HG02623 (cell line): ENCODE measurements around the gene FTO.

Experiments used
- ATAC-seq: cut with Tn5 transposase; IDR thresholded peaks from one replicate; pipeline ENCODE4 v1.9.1; 2021; ENCODE audit warnings: moderate library complexity; ENCODE audit not compliant: unreplicated experiment

FTO gene

DNA sequence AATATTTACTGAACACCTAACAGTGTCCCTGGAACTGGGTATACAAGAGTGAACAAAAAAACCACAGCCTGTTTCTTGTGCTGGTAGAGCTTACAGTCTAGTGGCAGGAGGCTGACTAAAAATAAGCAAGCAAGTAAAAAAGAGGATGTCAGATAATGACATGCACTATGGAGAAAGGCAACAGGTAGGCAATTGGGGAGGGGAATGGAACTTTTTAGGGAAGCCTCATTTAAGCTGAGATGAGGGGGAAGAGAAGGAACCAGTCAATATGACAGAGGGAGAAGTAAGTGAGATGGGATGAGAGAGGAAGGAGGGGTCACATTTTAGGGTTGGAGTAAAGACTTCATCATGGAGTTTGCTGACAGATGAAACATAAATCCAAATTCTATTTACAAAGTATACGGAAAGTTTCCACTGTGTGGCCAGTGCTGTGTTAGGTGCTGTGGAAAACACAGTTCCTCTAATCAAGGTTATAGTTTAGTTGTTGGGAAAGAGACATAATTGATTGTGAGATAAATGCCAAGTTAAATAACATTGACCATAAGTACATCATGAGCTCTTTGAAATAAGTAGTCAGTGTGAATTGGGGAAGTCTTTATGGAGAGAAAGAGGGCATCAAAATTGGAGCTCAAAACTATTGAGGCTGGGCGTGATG, 251.4 kb downstream of the FTO start:
- ATAC-seq, result no peak

DNA sequence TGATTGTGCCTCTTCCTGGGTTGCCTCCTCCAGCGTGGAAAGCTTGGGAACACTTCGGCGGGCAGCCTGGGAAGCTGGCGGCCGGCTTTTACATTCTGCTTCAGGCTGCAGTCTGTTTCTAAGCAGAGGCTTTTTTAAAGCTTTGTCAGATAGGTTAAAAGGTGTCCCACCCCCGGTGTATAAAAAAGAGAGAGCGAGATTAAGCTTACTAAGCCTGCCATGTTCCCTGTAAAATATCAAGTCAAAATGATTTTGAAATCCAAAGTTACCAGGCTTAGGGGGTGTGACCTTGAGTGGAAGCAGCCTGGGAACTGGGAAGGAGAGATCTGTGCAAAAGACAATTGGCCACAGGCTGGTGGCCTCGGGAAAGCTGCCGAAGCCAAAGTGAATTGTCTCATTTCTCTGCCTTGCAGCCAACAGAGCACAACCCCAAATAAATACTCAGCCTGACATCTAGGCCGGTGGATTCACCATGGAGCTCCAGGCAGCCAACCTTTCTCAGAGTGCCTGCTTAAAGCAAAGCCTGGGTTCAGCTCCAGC, 254.5 kb downstream of the FTO start:
- no peak for ATAC-seq

DNA sequence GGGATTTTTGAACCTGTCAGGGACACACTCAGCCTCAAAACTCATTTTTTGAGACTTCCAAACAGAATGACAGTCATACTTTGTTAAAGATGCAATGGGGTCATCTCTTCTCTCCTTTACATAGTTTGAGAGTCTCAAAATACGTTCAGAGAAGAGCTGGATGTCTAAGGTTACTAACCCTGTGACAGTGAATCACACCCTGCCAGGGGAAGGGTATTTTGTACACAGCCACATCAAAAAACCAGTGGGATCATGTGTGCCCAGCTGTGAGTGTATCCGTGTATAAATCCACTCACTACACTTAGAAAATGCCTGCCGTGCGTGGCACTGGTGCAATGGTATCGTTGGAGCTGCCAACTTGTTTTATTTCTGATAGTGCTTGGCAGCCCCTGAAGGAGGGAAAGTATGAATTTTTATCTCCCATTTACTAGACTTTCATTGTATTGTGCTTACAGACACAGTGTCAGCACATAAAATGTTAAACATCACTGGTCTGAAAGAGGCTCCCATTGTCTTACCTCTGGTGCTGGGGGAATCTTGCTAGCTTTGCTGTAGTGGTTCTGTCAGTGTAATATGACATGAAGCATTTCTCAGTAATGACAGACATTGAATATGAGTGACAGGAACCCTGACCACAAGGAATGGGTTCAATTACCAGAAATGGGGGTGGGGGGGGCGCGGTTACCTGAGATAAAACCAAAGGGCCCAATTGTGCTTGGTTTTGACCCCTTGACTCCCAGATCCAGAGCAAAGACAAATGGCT, 256.3 kb downstream of the FTO start:
- ATAC-seq, result no peak

DNA sequence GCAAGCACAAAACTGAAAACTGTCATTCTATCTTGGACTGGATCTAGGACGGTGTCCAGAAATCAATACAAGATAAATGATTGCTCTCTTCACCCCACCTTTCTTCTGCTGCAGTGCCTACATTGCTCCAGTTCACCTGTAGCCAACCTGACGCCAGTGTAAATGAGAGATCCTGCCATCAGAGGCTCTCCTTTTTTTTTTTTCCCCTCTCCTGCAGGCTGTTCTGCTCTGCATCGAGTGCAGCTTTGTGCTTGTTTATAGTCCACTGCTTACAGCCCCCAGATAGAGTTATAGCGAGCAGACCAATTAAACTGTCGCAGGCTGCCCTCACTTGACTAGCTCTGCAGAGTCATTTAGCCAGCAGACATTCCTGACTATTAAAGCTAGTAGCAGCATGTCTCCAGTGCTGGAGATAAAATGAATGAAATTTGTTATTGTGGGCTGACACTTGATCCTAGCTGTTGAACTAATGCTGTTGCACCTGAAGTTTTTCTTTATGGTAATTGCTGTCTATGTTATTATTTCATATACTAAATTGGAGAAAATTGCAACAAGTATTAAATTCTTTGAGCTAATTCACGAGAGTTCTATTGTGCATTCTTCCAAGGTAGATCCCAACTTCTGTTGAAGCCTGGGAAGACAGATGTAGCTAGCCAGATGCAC, 257.1 kb downstream of the FTO start:
- ATAC-seq, result no peak

DNA sequence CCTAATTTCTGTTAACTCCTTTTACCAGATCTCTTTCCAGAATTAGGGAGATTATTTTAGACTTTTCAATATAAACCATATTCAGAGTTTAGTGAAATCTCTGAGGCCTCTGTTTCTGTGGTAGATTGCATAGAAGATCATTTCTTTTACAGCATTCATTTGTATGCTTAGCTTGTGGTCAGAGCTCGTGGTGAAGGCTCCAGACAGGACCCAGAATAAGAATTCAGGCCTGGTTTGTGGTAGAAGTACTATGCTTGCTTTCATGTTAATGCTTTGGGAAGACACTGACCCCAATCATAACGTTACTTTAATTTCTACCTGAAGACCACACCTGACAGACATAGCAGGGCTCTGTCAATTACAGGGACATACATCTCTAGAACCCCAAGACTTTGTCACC, 258.1 kb downstream of the FTO start:
- ATAC-seq, result no peak

DNA sequence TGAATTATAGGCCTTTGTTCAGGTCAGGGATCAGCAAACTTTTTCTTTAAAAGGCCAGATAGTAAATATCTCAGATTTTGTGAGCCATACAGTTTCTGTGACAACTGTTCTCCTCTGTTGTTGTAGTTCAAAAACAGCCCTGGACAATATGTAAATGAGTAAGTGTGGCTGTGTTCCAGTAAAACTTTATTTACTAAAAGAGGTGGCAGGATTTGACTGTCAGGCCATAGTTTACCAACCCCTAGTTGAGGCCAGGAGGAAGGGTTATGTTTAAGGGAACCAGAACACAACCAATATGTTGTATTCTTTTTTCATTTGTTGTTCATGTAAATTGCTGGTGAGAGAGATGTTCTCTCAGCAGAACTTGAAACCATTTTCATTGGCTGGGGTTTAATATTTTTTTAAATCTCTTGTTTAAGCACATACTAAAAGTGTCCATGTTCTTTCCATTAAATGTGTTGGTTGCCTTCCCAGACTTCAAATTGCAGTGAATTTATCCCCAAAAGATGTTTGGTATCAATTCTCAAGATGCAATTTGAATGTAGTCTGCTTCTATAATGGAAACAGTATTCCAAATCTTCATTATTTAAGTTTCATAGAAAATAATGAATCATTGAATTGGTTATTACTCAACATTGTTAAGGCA, 260.3 kb downstream of the FTO start:
- no peak for ATAC-seq

DNA sequence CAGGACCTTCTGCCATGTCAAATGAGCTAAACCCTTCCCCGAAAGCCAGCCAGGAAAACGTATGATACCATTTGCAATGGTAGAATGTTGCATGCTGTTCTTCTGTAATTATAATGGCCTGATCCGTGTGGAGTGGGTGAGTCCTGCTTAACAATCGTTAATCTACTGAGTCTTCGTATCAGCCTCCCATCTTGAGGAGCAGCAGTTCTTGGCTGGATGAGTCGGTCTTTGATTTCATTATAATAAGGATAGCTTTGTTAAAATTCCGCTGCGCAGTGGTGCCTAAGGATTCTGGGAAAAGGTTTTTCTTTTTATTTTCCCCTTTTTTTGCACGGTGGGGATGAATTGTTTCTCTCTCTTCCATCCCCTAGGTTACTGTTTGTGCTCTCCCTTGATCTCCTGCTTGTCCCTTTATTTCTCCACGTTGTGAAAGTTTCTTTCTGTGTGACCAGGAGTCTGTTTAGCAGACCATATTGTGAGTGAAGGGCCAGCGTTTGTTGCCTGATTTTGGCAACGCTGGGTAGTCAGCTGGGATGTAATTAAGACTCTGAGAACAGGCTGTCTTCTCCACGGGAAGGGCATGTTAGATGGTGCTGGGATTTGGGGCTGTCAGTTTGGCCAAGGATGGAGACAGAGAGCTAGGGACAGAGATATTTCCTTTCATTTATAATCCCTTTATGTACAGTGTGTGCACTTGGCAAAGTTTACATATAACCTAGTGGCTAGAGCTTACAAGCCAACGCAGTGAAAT, 263.0 kb downstream of the FTO start:
- no peak for ATAC-seq

DNA sequence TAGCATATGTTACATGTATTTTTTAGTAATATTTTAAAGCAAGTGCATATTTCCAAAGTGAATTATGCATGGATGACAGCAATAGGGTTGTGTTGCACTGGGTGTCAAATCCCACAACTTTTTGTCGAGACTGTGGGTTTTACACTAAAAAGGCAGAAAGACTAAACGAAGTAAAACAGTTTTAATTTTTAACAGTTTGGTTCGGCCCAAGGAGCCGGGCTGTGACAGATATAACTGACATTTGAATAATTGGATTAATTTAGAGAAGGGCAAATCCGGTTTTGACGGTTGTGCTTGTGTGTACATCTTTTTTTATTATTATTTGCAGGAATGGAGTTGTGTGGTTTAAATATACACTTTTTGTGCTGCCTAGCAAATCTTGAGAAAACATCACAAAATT, 263.6 kb downstream of the FTO start:
- ATAC-seq, result no peak

DNA sequence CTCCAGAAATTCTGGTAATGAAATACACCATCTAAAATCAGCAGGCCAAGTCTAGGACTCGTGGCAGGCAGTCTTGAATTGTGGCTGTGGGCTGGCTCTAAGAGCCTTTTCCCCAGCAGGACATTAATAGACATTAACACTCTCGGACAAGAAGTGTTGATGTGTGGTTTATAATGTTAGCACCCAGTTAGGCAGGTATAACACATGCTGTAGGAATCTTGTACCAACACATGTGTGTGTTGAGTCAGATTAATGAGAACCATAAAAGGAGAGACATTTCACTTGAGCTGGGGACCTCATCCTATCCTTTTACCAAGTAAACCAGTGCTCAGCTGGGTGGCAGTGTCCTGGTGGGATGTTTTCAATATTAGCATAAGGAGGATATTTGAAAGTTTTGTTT, 264.5 kb downstream of the FTO start:
- no peak for ATAC-seq

DNA sequence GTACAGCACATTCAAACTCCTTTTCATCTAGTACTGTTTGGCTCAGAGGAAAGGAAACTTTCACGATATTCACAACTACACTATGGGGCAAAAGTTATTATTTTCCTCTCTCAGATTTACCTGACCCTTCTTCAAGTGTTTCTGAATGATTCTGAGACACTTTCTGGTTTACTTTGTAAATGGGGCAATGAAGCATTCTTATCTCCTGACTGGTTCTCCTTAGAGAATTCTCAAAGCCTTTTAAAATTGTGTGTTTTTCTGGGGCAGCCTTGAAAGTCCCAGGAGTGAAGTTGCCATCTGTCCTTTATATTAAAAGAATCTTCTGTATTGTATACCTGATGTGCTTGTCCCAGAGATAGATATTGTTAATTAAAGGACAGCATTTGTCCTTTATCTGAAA, 264.9 kb downstream of the FTO start:
- ATAC-seq, result no peak

DNA sequence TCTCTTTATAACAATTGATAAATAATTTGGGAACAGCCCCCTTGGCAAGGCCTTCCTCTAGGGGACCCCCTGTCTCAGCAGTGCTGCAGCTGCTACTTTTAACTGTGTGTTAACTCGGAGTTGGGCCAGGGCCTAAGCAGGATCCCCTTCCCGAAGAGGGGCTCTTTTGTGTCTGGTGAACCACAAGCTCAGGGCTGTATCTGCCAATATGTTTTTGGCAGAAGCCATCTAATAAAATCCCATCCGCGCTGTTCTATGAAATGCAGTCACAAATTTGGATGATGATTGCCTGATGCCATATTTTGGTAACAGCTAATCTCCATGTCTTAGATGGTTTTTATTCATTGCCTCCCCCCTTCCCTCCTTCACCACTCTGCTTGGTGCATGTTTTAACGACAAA, 267.7 kb downstream of the FTO start:
- no peak for ATAC-seq

DNA sequence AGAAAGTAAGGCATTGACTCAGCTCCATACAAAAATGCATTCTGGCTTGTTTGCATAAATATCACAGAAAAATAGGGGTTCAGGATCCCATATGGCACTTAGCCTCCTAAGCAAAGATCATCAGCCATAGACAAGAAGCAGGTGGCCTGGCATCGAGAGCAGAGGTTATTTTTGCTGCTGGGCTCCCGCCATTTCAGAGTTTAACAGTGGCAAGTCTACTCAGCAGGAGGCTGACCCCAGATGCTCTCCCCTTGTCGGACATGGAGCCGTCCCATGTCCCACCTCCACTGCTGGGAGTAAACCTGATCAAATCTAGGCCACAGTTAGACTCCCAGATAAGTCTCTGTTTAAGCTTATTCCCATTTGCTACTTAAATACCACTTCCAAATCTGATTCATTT, 269.1 kb downstream of the FTO start:
- no peak for ATAC-seq

DNA sequence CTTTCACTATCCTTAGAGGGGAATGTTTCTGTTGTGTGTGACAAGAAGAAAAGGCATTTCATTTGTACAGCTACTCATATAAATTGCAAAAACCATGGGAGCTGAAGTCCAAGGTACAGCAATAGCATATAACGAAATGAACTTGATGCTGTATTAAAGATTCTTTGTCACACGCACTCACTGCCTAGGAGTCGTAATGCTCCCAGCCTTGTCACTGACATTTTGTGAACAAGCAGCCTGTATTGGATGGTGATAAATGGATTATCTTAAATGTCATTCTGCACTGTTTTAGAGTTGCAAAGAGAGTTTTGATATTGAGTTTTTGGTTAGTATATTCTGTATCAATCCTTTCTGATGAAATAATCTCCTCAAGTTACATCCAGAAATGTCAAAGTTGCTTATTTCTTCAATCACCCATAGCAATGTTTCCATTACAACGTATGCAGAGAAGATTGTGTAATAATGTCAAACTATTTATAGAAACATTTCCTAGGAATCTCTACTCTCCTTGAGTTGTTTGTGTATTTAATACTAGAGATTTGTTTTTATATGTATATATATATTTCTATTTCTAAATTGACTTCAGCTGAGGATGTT, 270.6 kb downstream of the FTO start:
- no peak for ATAC-seq

DNA sequence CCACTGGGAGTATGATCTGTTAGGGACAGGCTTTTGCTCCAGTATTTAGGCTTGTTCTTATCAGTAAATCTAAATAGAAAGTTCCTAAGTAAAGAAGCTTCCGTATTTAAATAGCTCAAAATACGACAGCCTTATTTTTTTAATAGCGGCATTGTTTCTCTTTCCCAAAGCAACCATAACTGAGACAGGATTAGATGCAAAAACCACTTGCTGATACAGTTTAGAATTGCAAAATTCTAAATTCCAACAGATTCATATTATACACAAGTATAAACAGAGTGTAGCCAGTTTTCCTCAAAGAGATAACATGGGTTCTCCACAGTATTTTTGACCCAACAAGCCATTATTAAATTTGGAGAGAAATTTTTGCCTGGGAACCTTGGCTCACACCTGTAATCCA, 276.7 kb downstream of the FTO start:
- no peak for ATAC-seq

DNA sequence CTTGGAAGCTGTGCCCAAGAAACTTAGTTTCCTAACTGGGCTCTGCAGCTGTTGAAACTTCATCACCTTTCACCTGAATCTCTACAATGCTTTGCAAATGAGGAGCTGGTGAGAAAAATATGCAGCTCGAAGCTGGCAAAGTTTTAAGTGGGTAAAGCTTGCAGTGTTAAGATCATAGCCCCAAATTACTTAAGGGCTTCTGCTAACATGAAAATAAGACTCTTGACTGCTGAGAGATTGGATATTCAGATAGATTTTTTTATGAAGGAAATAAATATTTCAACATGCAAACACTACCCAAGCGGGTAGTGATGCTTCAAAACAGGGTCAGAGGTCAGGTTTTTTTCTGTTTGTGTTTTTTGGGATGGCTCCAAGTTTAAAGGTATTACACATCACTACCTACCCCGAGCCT, 278.7 kb downstream of the FTO start:
- ATAC-seq, result no peak

DNA sequence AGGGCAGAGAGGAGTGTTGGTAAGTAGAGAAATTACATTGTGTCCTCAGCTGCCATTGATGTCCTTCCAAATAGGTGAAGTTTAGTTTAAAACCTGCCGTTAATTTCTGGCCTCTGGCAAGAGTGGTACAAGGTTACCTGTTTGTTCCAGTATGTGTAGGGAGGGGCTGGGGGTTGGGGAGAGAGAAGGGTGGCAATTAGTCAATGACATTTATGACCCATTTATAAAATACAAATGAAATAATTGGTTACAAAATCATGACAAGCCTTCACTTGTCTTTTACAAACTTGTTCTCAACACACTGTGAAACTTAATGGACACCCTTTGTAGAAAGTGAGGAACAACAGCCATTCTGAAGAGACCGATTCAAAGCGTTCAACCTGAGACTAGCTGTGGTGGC, 281.0 kb downstream of the FTO start:
- ATAC-seq, result no peak

DNA sequence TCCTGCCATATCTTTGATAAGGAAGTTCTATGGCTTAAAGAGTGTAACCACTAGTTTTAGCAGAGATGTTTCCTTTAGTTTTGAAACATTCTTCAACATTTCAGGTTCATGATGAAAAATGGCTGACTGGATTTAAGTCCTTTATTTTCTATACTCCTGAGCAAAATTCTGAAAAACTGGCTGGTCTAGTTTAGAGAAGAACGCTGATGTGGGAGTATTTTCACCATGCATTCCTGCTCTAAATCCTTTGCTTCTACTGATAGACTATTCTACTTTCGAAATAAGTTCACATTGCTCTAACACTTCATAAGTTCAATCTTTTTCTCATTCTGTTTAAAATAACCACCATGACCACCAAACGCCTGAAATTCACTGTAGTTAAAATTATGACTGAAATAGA, 281.9 kb downstream of the FTO start:
- ATAC-seq, result no peak

DNA sequence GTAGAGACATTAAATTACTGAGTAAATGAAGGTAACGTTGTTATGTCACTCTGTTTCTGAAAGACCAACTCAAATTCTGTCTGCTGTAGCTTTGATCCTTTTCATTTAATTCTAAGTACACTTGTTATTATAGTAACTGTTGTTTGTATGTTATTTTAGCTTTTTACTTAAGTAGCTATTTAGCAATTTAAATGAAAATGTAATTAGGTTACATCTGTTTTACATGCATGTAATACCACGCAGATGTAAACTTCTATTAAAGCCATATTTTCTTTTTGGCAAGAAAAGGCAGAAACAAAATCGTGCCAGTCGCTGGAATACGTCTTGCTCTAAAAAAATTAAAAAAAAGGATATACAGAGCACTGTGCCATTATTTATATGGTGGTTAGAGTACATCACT, 282.8 kb downstream of the FTO start:
- no peak for ATAC-seq

DNA sequence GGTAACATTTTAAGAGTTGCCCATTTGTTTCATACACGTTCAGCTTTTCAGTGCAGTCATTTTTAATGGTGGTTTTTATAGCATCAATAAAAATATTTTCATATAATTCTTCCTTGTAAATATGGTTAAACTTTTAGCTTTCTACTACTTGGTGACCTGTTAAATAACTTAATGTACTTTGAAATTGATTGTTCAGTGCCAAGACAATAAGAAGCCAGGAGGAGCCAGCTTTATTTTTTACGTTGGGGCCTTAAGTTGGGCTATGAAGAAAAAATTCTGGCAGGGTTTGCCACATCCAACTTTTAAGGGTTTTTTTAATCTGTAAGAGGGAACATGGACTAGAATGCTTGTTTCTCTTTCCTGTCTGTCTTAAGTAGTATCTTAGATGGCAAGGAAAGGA, 284.2 kb downstream of the FTO start:
- no peak for ATAC-seq

DNA sequence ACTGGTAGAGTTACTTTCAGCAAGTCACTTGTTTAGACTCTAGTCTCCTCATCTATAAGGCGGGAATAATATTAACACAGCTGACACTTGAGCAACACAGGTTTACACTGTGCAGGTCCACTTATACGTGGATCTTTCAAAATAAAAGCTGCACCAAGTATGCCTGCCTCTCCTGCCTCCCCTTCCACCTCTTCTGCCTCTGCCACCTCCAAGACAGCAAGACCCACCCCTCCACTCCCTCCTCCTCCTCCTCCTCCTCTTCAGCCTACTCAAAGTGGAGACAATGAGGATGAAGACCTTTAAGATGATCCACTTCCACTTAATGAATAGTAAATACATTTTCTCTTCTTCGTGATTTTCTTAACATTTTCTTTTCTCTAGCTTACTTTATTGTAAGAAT, 285.6 kb downstream of the FTO start:
- ATAC-seq, result no peak
